NT2/D1 (cell line): ENCODE measurements around the gene CBX8.

Source experiments
- DNase-seq: peaks from one replicate; pipeline ENCODE4 v3.0.0-alpha.2; 2011; ENCODE audit warnings: low read depth, low spot score
- H3K27me3 ChIP-seq: 2 replicates; pipeline ENCODE4 v1.6.0; 2011; ENCODE audit warnings: mild to moderate bottlenecking; ENCODE audit not compliant: insufficient read length, insufficient read depth
- H3K36me3 ChIP-seq: 2 replicates; pipeline ENCODE4 v1.6.1; 2011; ENCODE audit warnings: mild to moderate bottlenecking, low read length, mixed read lengths; ENCODE audit not compliant: insufficient read depth, insufficient read length
- H3K4me1 ChIP-seq: 2 replicates; pipeline ENCODE4 v1.5.1; 2011; ENCODE audit not compliant: insufficient read depth, insufficient read length
- H3K4me3 ChIP-seq: 2 replicates; pipeline ENCODE4 v1.5.1; 2011; ENCODE audit warnings: low read depth; ENCODE audit not compliant: insufficient read length
- H3K9ac ChIP-seq: 2 replicates; pipeline ENCODE4 v1.6.0; 2011; ENCODE audit warnings: low read depth; ENCODE audit not compliant: insufficient read length
- H3K9me3 ChIP-seq: 2 replicates; pipeline ENCODE4 v1.5.1; 2011; ENCODE audit warnings: mild to moderate bottlenecking, low read length; ENCODE audit not compliant: insufficient read depth
- SUZ12 ChIP-seq: IDR thresholded peaks from 2 replicates; pipeline ENCODE4 v1.6.1; 2011; ENCODE audit not compliant: insufficient read length, insufficient read depth; ENCODE audit errors: extremely low read depth
- YY1 ChIP-seq: IDR thresholded peaks from 2 replicates; pipeline ENCODE4 v1.6.1; 2011; ENCODE audit not compliant: insufficient read length, insufficient read depth
- ZNF274 ChIP-seq: IDR thresholded peaks from 2 replicates; pipeline ENCODE4 v1.6.1; 2011; ENCODE audit warnings: mild to moderate bottlenecking, low read depth, low read length

CBX8 gene

GRCh38 chr17:79833744-79834564 lies 37.1 kb upstream of the CBX8 start:
- Histone ChIP-seq H3K9me3 (no peaks in the 10 kb centered on the region), H3K36me3 (peaks cover 20% of the 10 kb centered on the region), H3K4me1 (peaks cover 27% of the 10 kb centered on the region), H3K27me3 (peaks cover 26% of the 10 kb centered on the region), H3K9ac (no peak overlapping the region), H3K4me3 (no peak overlapping the region)
- TF ChIP-seq ZNF274 (no peak), YY1 (no peak), SUZ12 (no peak)
- DNase-seq = no peak

- TF ChIP-seq ZNF274 = no peak
- TF ChIP-seq SUZ12 = no peak
- TF ChIP-seq YY1 = no peak
- no peak for DNase-seq
- peaks cover 20% of the 10 kb centered on the region for H3K36me3 ChIP-seq
- H3K4me3 ChIP-seq = no peak overlapping the region
- H3K4me1 ChIP-seq = peaks cover 32% of the 10 kb centered on the region
- H3K27me3 ChIP-seq = peaks cover 26% of the 10 kb centered on the region
- no peak overlapping the region for H3K9ac ChIP-seq
- no peaks in the 10 kb centered on the region for H3K9me3 ChIP-seq
Measured at GRCh38 chr17:79833110-79833450, 36.2 kb upstream of the CBX8 start.

- Histone ChIP-seq H3K27me3 (peaks cover 26% of the 10 kb centered on the region), H3K4me1 (peaks cover 32% of the 10 kb centered on the region), H3K9me3 (no peaks in the 10 kb centered on the region), H3K4me3 (peak overlapping the region; percentile 33), H3K36me3 (peaks cover 20% of the 10 kb centered on the region), H3K9ac (peak overlapping the region; percentile 76)
- no peak for DNase-seq
- TF ChIP-seq ZNF274 = no peak
- TF ChIP-seq SUZ12 = no peak
- no peak for TF ChIP-seq YY1
Measured at GRCh38 chr17:79832218-79833109, 35.6 kb upstream of the CBX8 start.

GRCh38 chr17:79831265-79832217 lies 34.7 kb upstream of the CBX8 start:
- Histone ChIP-seq H3K4me3 (peak overlapping the region; percentile 33), H3K36me3 (peaks cover 20% of the 10 kb centered on the region), H3K4me1 (peaks cover 34% of the 10 kb centered on the region), H3K9me3 (no peaks in the 10 kb centered on the region), H3K9ac (peak overlapping the region; percentile 76), H3K27me3 (peaks cover 31% of the 10 kb centered on the region)
- no peak for DNase-seq
- TF ChIP-seq SUZ12 (no peak), YY1 (no peak), ZNF274 (no peak)

- Histone ChIP-seq H3K27me3 (peaks cover 36% of the 10 kb centered on the region), H3K4me3 (no peak overlapping the region), H3K36me3 (peaks cover 20% of the 10 kb centered on the region), H3K9me3 (no peaks in the 10 kb centered on the region), H3K4me1 (peaks cover 30% of the 10 kb centered on the region), H3K9ac (no peak overlapping the region)
- TF ChIP-seq YY1 (no peak), SUZ12 (no peak), ZNF274 (no peak)
- no peak for DNase-seq
Measured at GRCh38 chr17:79830763-79831264, 33.9 kb upstream of the CBX8 start.

- Histone ChIP-seq H3K4me3 (no peak overlapping the region), H3K9ac (no peak overlapping the region), H3K4me1 (peaks cover 28% of the 10 kb centered on the region), H3K36me3 (peaks cover 19% of the 10 kb centered on the region), H3K27me3 (peaks cover 39% of the 10 kb centered on the region), H3K9me3 (no peaks in the 10 kb centered on the region)
- no peak for DNase-seq
- no peak for TF ChIP-seq YY1
- no peak for TF ChIP-seq ZNF274
- no peak for TF ChIP-seq SUZ12
Measured at GRCh38 chr17:79830303-79830702, 33.4 kb upstream of the CBX8 start.
